Measurements from ENCODE around the gene EED. TPM values are rescaled to one million over a fixed set of nuclear protein-coding genes. Genes with fewer than 3 reads are reported as not detected.

The EED gene
- polyA plus RNA-seq, 1 donor from 2014 or later = 40.1 TPM

DNA sequence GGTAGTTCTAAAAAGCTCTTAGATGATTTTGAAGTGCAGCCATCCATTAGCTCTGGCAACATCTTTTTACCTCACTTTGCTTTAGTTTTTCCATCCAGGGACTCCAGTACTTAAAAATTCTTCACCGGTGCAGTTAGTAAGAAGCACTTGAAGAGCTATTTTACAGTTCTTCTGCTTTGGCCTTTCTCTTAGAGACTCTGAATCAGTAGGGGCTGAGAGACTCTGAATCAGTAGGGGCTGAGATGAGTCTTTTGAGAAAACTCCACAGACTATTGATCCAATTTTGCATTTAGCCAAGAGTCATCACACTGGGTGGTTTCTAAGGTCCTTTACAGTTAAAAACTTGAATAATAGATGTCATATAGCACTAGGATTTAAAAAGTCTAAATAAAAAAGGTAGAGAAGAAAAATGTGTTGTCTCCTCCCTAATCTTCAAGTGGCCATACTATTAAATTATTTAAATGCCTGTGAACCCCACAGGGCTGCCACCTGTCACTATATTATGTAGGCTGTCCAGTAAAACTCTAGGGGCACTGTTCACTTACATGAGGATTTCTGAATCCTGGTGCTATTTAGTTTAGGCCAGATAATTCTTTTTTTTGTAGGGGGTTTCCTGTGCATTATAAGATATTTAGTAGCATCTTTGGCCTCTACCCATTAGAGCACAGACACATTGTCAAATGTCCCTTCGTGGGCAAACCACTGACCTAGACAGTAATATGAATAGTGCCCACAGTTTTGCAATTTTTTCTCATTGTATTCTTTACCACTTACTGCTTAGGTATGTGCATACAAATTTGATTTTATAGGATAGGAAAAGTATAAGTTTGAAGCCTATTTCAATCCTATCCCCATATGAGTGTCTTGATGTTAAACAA lies 31.2 kb downstream of the EED start:
- H3K27me3 ChIP-seq (ENCODE audit: insufficient read depth, low read depth, low read length) = no peaks in the 10 kb centered on the region

DNA sequence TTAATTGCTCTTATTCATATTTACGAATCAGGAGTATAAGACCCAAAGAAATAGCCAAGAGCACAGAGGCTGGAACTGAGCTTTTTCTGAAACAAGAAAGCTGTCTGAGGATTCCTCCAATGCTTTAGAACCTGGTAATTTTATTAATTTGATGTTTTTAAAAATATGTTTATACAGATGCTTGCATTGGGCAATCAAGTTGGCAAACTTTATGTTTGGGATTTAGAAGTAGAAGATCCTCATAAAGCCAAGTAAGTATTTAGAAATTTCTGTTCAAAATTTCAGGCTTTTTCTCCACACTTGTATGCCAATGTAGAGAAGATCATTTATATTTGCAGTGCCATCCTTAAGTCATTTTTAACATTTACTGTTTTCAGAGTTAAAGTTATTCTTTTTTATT lies 33.2 kb downstream of the EED start:
- H3K4me2 ChIP-seq (ENCODE audit: low read length) = no peak overlapping the region
- no peaks in the 10 kb centered on the region for H3K27me3 ChIP-seq (ENCODE audit: insufficient read depth, low read depth, low read length)
- TF ChIP-seq EP300 (conservative IDR thresholded peaks at IDR 0.05; ENCODE audit: poor library complexity, severe bottlenecking) = no peak
- no peak for TF ChIP-seq RAD21 (conservative IDR thresholded peaks at IDR 0.05)
- no peak for TF ChIP-seq SMC3 (conservative IDR thresholded peaks at IDR 0.05; ENCODE audit: poor library complexity)
- TF ChIP-seq, protein P1, sequence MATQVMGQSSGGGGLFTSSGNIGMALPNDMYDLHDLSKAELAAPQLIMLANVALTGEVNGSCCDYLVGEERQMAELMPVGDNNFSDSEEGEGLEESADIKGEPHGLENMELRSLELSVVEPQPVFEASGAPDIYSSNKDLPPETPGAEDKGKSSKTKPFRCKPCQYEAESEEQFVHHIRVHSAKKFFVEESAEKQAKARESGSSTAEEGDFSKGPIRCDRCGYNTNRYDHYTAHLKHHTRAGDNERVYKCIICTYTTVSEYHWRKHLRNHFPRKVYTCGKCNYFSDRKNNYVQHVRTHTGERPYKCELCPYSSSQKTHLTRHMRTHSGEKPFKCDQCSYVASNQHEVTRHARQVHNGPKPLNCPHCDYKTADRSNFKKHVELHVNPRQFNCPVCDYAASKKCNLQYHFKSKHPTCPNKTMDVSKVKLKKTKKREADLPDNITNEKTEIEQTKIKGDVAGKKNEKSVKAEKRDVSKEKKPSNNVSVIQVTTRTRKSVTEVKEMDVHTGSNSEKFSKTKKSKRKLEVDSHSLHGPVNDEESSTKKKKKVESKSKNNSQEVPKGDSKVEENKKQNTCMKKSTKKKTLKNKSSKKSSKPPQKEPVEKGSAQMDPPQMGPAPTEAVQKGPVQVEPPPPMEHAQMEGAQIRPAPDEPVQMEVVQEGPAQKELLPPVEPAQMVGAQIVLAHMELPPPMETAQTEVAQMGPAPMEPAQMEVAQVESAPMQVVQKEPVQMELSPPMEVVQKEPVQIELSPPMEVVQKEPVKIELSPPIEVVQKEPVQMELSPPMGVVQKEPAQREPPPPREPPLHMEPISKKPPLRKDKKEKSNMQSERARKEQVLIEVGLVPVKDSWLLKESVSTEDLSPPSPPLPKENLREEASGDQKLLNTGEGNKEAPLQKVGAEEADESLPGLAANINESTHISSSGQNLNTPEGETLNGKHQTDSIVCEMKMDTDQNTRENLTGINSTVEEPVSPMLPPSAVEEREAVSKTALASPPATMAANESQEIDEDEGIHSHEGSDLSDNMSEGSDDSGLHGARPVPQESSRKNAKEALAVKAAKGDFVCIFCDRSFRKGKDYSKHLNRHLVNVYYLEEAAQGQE (IDR thresholded peaks at IDR 0.05; ENCODE audit: borderline replicate concordance) = no peak
- TF ChIP-seq EZH2 (IDR thresholded peaks at IDR 0.05; ENCODE audit: borderline replicate concordance, insufficient read depth, low read length, poor library complexity, severe bottlenecking) = no peak
- TF ChIP-seq MXI1 (conservative IDR thresholded peaks at IDR 0.05; ENCODE audit: poor library complexity, severe bottlenecking) = no peak
- TF ChIP-seq POLR2AphosphoS5 (IDR thresholded peaks at IDR 0.05) = no peak
- no peak for TF ChIP-seq TAF1 (IDR thresholded peaks at IDR 0.05; ENCODE audit: low read depth)
- TF ChIP-seq, protein P2, sequence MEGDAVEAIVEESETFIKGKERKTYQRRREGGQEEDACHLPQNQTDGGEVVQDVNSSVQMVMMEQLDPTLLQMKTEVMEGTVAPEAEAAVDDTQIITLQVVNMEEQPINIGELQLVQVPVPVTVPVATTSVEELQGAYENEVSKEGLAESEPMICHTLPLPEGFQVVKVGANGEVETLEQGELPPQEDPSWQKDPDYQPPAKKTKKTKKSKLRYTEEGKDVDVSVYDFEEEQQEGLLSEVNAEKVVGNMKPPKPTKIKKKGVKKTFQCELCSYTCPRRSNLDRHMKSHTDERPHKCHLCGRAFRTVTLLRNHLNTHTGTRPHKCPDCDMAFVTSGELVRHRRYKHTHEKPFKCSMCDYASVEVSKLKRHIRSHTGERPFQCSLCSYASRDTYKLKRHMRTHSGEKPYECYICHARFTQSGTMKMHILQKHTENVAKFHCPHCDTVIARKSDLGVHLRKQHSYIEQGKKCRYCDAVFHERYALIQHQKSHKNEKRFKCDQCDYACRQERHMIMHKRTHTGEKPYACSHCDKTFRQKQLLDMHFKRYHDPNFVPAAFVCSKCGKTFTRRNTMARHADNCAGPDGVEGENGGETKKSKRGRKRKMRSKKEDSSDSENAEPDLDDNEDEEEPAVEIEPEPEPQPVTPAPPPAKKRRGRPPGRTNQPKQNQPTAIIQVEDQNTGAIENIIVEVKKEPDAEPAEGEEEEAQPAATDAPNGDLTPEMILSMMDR (IDR thresholded peaks at IDR 0.05; ENCODE audit: poor library complexity, severe bottlenecking) = no peak
- H3K9me2 ChIP-seq (ENCODE audit: insufficient read depth, low read length) = no peaks in the 10 kb centered on the region
- H3K79me2 ChIP-seq (replicated peaks; ENCODE audit: insufficient read depth, low read length) = peaks cover 4% of the 10 kb centered on the region
- H3K36me3 ChIP-seq (ENCODE audit: insufficient read depth, low read length) = peaks cover 3% of the 10 kb centered on the region
- no peak overlapping the region for H2AFZ ChIP-seq (ENCODE audit: low read depth, low read length)
- H3K9ac ChIP-seq (ENCODE audit: low read length) = no peak overlapping the region
- no peaks in the 10 kb centered on the region for H4K20me1 ChIP-seq (ENCODE audit: insufficient read depth)
- no peak overlapping the region for H3K4me3 ChIP-seq (ENCODE audit: low read length)
- H3K27ac ChIP-seq (ENCODE audit: low read length) = no peak overlapping the region
- H3K9me3 ChIP-seq (ENCODE audit: low read length) = no peaks in the 10 kb centered on the region
- H3F3A ChIP-seq (ENCODE audit: insufficient read depth, low read length, poor library complexity, severe bottlenecking) = no peaks in the 10 kb centered on the region

More for the DNA sequence above, 31.2 kb downstream of the EED start:
- Histone ChIP-seq H3K36me3 (ENCODE audit: insufficient read depth, low read length) (no peaks in the 10 kb centered on the region), H3K9me3 (ENCODE audit: low read length) (no peaks in the 10 kb centered on the region), H3F3A (ENCODE audit: insufficient read depth, low read length, poor library complexity, severe bottlenecking) (no peaks in the 10 kb centered on the region), H4K20me1 (ENCODE audit: insufficient read depth) (no peaks in the 10 kb centered on the region), H3K27ac (ENCODE audit: low read length) (no peak overlapping the region), H3K4me2 (ENCODE audit: low read length) (no peak overlapping the region), H3K9ac (ENCODE audit: low read length) (no peak overlapping the region), H3K9me2 (ENCODE audit: insufficient read depth, low read length) (no peaks in the 10 kb centered on the region), H3K79me2 (replicated peaks; ENCODE audit: insufficient read depth, low read length) (peaks cover 11% of the 10 kb centered on the region), H2AFZ (ENCODE audit: low read depth, low read length) (no peak overlapping the region), H3K4me3 (ENCODE audit: low read length) (no peak overlapping the region)
- no peak for TF ChIP-seq EP300 (conservative IDR thresholded peaks at IDR 0.05; ENCODE audit: poor library complexity, severe bottlenecking)
- TF ChIP-seq RAD21 (conservative IDR thresholded peaks at IDR 0.05) = no peak
- TF ChIP-seq, protein P1 (IDR thresholded peaks at IDR 0.05; ENCODE audit: borderline replicate concordance) = no peak
- TF ChIP-seq SMC3 (conservative IDR thresholded peaks at IDR 0.05; ENCODE audit: poor library complexity) = no peak
- TF ChIP-seq TAF1 (IDR thresholded peaks at IDR 0.05; ENCODE audit: low read depth) = no peak
- TF ChIP-seq MXI1 (conservative IDR thresholded peaks at IDR 0.05; ENCODE audit: poor library complexity, severe bottlenecking) = no peak
- TF ChIP-seq POLR2AphosphoS5 (IDR thresholded peaks at IDR 0.05) = no peak
- TF ChIP-seq, protein P2 (IDR thresholded peaks at IDR 0.05; ENCODE audit: poor library complexity, severe bottlenecking) = no peak
- TF ChIP-seq EZH2 (IDR thresholded peaks at IDR 0.05; ENCODE audit: borderline replicate concordance, insufficient read depth, low read length, poor library complexity, severe bottlenecking) = no peak
